Neuronal stem cell (in vitro differentiated cells): ENCODE results near the gene SEMA6A.

Experiments used
- DNase-seq: peaks from one replicate; pipeline ENCODE4 v3.0.0-alpha.2; 2013; ENCODE audit warnings: low spot score
- H2AFZ ChIP-seq: one replicate; pipeline ENCODE4 v1.6.1; 2013; ENCODE audit warnings: mild to moderate bottlenecking, low read length, inconsistent platforms
- H2AK5ac ChIP-seq: 2 replicates; pipeline ENCODE4 v1.6.1; 2013; ENCODE audit warnings: low read depth, mild to moderate bottlenecking, inconsistent platforms, low read length, moderate library complexity, mixed read lengths
- H2BK120ac ChIP-seq: 2 replicates; pipeline ENCODE4 v1.6.1; 2013; ENCODE audit warnings: low read depth, mild to moderate bottlenecking, inconsistent platforms, low read length, moderate library complexity, mixed read lengths
- H2BK12ac ChIP-seq: one replicate; pipeline ENCODE4 v1.6.1; 2013; ENCODE audit warnings: low read length, inconsistent platforms
- H2BK15ac ChIP-seq: 2 replicates; pipeline ENCODE4 v1.6.1; 2013; ENCODE audit warnings: mild to moderate bottlenecking, low read length, inconsistent platforms, mixed read lengths
- H2BK5ac ChIP-seq: one replicate; pipeline ENCODE4 v1.6.1; 2013; ENCODE audit warnings: inconsistent platforms, mild to moderate bottlenecking, low read length, moderate library complexity
- H3K14ac ChIP-seq: one replicate; pipeline ENCODE4 v1.6.1; 2013; ENCODE audit warnings: low read length, inconsistent platforms
- H3K18ac ChIP-seq: 2 replicates; pipeline ENCODE4 v1.6.1; 2013; ENCODE audit warnings: low read length, inconsistent platforms
- H3K23ac ChIP-seq: 2 replicates; pipeline ENCODE4 v1.6.1; 2013; ENCODE audit warnings: low read depth, mild to moderate bottlenecking, mixed read lengths, low read length, inconsistent platforms; ENCODE audit not compliant: poor library complexity
- H3K27ac ChIP-seq: replicated peaks from 3 replicates; pipeline ENCODE4 v1.5.1; 2013; ENCODE audit warnings: low read length, inconsistent platforms
- H3K27me3 ChIP-seq, 3 experiments: 2 replicates each; pipeline ENCODE4 v1.6.1; 2013; ENCODE audit warnings: low read length in 3 of 3, mild to moderate bottlenecking in 2 of 3, inconsistent platforms in 1 of 3, low read depth in 1 of 3, mixed read lengths in 1 of 3, moderate library complexity in 1 of 3; ENCODE audit not compliant: control insufficient read depth in 3 of 3, insufficient read depth in 3 of 3
- H3K36me3 ChIP-seq, 2 donors: replicated peaks in 1 of 2; 2 replicates each; pipeline ENCODE4 v1.6.1; 2013; ENCODE audit warnings: low read length in 2 of 2; ENCODE audit not compliant: control insufficient read depth in 2 of 2, insufficient read depth in 2 of 2
- H3K4ac ChIP-seq: 2 replicates; pipeline ENCODE4 v1.6.1; 2013; ENCODE audit warnings: inconsistent platforms, mild to moderate bottlenecking, low read length, moderate library complexity
- H3K4me1 ChIP-seq, 2 donors: 1 replicate in 1 of 2; 2 replicates in 1 of 2; pipeline ENCODE4 v1.6.1; 2013; ENCODE audit warnings: low read length in 2 of 2, low read depth in 1 of 2; ENCODE audit not compliant: control insufficient read depth in 2 of 2, insufficient read depth in 1 of 2
- H3K4me2 ChIP-seq: one replicate; pipeline ENCODE4 v1.6.1; 2013; ENCODE audit warnings: mild to moderate bottlenecking, low read length, inconsistent platforms; ENCODE audit not compliant: insufficient read depth, poor library complexity, severe bottlenecking
- H3K4me3 ChIP-seq, 2 donors: 2 replicates each; pipeline ENCODE4 v1.5.1; 2013; ENCODE audit warnings: low read length in 2 of 2, mild to moderate bottlenecking in 2 of 2, inconsistent platforms in 1 of 2, moderate library complexity in 1 of 2
- H3K79me1 ChIP-seq: one replicate; pipeline ENCODE4 v1.6.1; 2013; ENCODE audit warnings: low read depth, mild to moderate bottlenecking, inconsistent platforms, low read length, moderate library complexity
- H3K9ac ChIP-seq: one replicate; pipeline ENCODE4 v1.6.1; 2013; ENCODE audit warnings: mild to moderate bottlenecking, low read depth, low read length, inconsistent platforms; ENCODE audit not compliant: poor library complexity
- H3K9me3 ChIP-seq, 2 donors: replicated peaks in 1 of 2; 2 replicates each; pipeline versions ENCODE3 to v1.6.1; 2013; ENCODE audit warnings: low read length in 2 of 2, mild to moderate bottlenecking in 2 of 2, inconsistent platforms in 1 of 2, low read depth in 1 of 2, mixed read lengths in 1 of 2, moderate library complexity in 1 of 2; ENCODE audit not compliant: control insufficient read depth in 2 of 2, insufficient read depth in 1 of 2
- H4K8ac ChIP-seq: one replicate; pipeline ENCODE4 v1.6.1; 2013; ENCODE audit warnings: low read depth, mild to moderate bottlenecking, inconsistent platforms, low read length, moderate library complexity
- H4K91ac ChIP-seq: one replicate; pipeline ENCODE4 v1.6.1; 2013; ENCODE audit warnings: low read length, low read depth, mild to moderate bottlenecking, inconsistent platforms; ENCODE audit not compliant: poor library complexity
- WGBS, 2 donors: extraction: QIAGEN DNeasy Blood & Tissue Kit; methylation state at CpG; one replicate each; pipeline ENCODE4 v1.1.7; 2013; ENCODE audit warnings: missing lambda C conversion rate in 2 of 2, mixed read lengths in 1 of 2; ENCODE audit not compliant: insufficient read length in 2 of 2, insufficient replicate concordance in 1 of 2; ENCODE audit errors: extremely low coverage in 2 of 2; 5-methylcytosine and 5-hydroxymethylcytosine counted together

Gene SEMA6A

DNA sequence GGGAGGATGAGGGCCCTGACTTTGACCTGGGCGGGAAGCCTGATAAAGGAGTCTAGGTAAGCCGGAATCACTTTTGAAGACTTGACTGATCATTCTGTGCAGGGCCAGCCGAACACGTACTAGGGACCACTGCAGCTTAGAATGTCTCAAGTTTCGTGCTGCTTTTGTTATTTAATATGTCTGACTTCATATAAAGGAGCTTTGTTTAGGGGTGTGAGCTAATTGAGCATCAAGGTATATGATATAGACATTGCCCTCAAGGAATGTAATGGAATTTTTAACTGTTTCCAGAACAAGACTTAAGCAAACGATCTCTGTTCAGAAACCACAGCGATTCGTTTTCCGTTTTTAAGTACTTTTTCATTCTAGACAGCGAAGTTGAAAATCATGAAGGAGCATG lies 173.0 kb downstream of the SEMA6A start:
- H2AK5ac ChIP-seq, result no peak overlapping the region
- H3K4me3 ChIP-seq, result no peak overlapping the region
- no peaks in the 10 kb centered on the region for H3K36me3 ChIP-seq
- H3K14ac ChIP-seq, result no peak overlapping the region
- H3K4me1 ChIP-seq, result no peaks in the 10 kb centered on the region
- H2BK5ac ChIP-seq, result no peak overlapping the region
- no peak overlapping the region for H3K27ac ChIP-seq
- H3K4me2 ChIP-seq, result no peak overlapping the region
- no peak overlapping the region for H3K23ac ChIP-seq
- no peak overlapping the region for H2AFZ ChIP-seq
- no peak overlapping the region for H3K9ac ChIP-seq
- no peak overlapping the region for H4K91ac ChIP-seq
- no peak overlapping the region for H4K8ac ChIP-seq
- H3K4ac ChIP-seq, result no peak overlapping the region
- H2BK120ac ChIP-seq, result no peak overlapping the region
- DNase-seq, result no peak
- H2BK15ac ChIP-seq, result no peak overlapping the region
- no peaks in the 10 kb centered on the region for H3K79me1 ChIP-seq
- no CpG with 5 or more reads among the region's 10 CpGs for WGBS, 2 donors
- no peak overlapping the region for H2BK12ac ChIP-seq
- H3K27me3 ChIP-seq, result peaks cover 0 to 3% (median 0%) of the 10 kb centered on the region in 3 experiments
- H3K18ac ChIP-seq, result no peak overlapping the region
- no peaks in the 10 kb centered on the region for H3K9me3 ChIP-seq

DNA sequence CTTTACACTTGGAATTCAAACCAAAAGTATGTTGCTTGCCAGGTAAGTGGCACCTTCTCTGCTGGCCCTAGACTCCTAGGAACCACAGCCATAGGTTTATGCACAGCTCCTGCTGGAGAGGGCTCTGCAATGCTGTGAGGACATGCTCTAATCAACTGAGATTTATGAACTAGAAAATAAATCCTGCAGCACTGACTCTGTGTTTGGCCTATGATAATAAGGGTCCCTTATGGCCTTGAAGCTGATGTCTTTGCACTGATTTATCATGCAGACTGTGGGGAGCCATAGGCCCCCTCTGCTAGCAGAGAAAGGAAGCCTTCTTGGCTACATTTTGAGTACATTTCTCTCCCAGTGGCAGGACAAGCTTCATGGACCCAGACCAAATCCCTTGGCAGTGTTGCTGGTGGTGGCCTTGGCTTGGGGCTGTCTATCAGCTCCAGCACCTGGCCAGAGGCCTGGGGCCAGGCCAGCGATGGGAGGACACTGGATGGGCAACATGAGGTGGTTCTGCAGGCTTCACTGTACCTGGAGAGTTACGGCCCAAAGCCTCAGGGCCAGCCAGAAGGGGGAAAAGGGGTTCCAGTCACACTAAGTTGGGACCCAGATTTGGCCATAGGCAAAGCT lies 178.0 kb downstream of the SEMA6A start:
- Histone ChIP-seq H3K79me1 (no peaks in the 10 kb centered on the region), H3K4me1 (peaks cover 11 to 14% of the 10 kb centered on the region in 2 donors), H4K8ac (no peak overlapping the region), H3K27me3 (no peaks in the 10 kb centered on the region), H2BK15ac (no peak overlapping the region), H3K27ac (no peak overlapping the region), H3K4me3 (no peak overlapping the region), H3K9ac (no peak overlapping the region), H3K14ac (no peak overlapping the region), H2AK5ac (peak overlapping the region; percentile 38), H3K4ac (no peak overlapping the region), H2AFZ (no peak overlapping the region), H4K91ac (no peak overlapping the region), H2BK12ac (no peak overlapping the region), H2BK120ac (no peak overlapping the region), H3K36me3 (no peaks in the 10 kb centered on the region), H3K9me3 (peaks cover 0 to 3% of the 10 kb centered on the region in 2 donors), H3K18ac (peak overlapping the region; percentile 0), H3K4me2 (no peak overlapping the region), H2BK5ac (no peak overlapping the region), H3K23ac (no peak overlapping the region)
- no CpG with 5 or more reads among the region's 2 CpGs for WGBS, 2 donors
- DNase-seq, result no peak

DNA sequence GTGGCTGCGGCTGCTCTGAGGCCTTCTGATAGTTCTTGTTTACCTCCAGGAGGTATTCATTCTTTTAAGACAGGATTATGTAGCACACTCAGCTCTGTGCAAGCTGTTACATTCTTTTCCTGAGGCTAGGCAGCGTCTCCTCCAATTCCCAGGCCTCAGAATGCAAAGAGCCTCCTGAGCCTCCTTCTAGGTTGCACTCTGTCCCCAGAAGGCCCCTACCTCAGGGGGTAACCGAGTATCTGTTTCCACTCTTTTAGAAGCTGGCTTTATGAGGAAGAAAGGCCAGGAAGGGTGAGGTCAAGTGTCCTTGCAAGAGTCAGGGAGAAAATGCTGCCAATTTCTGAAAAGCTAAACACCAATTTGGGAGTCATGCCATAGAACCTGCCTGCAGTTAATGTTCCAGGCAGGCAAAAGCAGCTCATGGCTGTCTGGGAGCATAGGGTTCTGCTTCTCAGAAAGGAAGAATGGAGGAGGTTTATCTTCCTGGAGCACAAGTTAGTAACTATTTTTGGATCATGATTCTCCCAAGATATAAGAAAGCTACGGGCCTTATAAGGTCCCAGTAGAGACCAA lies 178.9 kb downstream of the SEMA6A start:
- WGBS, 2 donors, result no CpG with 5 or more reads among the region's 4 CpGs
- Histone ChIP-seq H3K27me3 (no peaks in the 10 kb centered on the region), H3K79me1 (no peaks in the 10 kb centered on the region), H2BK120ac (no peak overlapping the region), H3K9ac (no peak overlapping the region), H3K4me3 (no peak overlapping the region), H3K18ac (no peak overlapping the region), H2BK15ac (no peak overlapping the region), H3K27ac (peak overlapping the region; percentile 69), H2AFZ (peak overlapping the region; percentile 51), H2BK12ac (no peak overlapping the region), H3K14ac (no peak overlapping the region), H2BK5ac (no peak overlapping the region), H2AK5ac (no peak overlapping the region), H3K23ac (no peak overlapping the region), H3K4ac (no peak overlapping the region), H4K8ac (no peak overlapping the region), H3K4me2 (no peak overlapping the region), H3K36me3 (no peaks in the 10 kb centered on the region), H3K4me1 (peaks cover 11 to 14% of the 10 kb centered on the region in 2 donors), H4K91ac (no peak overlapping the region), H3K9me3 (peaks cover 0 to 3% of the 10 kb centered on the region in 2 donors)
- peak; percentile 12 for DNase-seq

DNA sequence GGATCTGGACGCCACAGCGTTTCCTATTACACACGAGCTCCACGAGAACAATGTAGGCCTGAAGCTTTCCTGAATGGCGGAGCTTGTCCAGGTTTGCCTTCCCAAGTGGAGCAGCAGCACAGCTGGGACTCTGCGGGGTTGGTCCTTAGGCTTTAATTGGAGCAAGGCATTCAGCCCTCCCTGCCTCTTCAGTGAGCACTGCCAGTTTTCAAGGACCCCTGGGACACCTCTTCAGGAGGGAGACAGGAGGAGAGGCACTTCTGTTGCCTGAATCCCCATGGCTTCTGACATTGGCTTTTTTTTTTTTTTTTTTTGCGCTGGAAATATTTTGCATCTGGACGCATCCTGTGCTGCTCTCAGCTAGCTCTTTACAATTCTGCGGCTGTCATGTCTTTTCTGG lies 179.4 kb downstream of the SEMA6A start:
- DNase-seq, result no peak
- no peak overlapping the region for H3K4me3 ChIP-seq
- H2BK5ac ChIP-seq, result no peak overlapping the region
- no peak overlapping the region for H3K4ac ChIP-seq
- H4K8ac ChIP-seq, result no peak overlapping the region
- no peak overlapping the region for H3K14ac ChIP-seq
- peak overlapping the region; percentile 4 for H2BK12ac ChIP-seq
- peak overlapping the region; percentile 4 for H3K18ac ChIP-seq
- no peak overlapping the region for H3K4me2 ChIP-seq
- H2AK5ac ChIP-seq, result no peak overlapping the region
- H3K36me3 ChIP-seq, result no peaks in the 10 kb centered on the region
- no peak overlapping the region for H3K23ac ChIP-seq
- peaks cover 11 to 14% of the 10 kb centered on the region in 2 donors for H3K4me1 ChIP-seq
- no peaks in the 10 kb centered on the region for H3K27me3 ChIP-seq
- peaks cover 0 to 3% of the 10 kb centered on the region in 2 donors for H3K9me3 ChIP-seq
- peak overlapping the region; percentile 69 for H3K27ac ChIP-seq
- H3K9ac ChIP-seq, result no peak overlapping the region
- no CpG with 5 or more reads among the region's 9 CpGs for WGBS, 2 donors
- H4K91ac ChIP-seq, result no peak overlapping the region
- H2AFZ ChIP-seq, result peak overlapping the region; percentile 57
- H3K79me1 ChIP-seq, result no peaks in the 10 kb centered on the region
- no peak overlapping the region for H2BK120ac ChIP-seq
- no peak overlapping the region for H2BK15ac ChIP-seq
